ENCODE results near the gene SLC16A11.

DNA sequence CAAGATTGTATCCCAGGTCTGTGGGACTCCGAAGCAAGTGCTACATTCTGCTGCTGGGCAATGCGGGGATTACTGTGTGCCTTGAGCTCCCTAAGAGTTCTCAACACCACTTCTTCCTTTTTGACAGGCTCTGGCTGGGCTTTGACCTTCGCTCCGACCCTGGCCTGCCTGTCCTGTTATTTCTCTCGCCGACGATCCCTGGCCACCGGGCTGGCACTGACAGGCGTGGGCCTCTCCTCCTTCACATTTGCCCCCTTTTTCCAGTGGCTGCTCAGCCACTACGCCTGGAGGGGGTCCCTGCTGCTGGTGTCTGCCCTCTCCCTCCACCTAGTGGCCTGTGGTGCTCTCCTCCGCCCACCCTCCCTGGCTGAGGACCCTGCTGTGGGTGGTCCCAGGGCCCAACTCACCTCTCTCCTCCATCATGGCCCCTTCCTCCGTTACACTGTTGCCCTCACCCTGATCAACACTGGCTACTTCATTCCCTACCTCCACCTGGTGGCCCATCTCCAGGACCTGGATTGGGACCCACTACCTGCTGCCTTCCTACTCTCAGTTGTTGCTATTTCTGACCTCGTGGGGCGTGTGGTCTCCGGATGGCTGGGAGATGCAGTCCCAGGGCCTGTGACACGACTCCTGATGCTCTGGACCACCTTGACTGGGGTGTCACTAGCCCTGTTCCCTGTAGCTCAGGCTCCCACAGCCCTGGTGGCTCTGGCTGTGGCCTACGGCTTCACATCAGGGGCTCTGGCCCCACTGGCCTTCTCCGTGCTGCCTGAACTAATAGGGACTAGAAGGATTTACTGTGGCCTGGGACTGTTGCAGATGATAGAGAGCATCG lies 5.6 kb downstream of the SLC16A11 start:
- TF ChIP-seq, protein P1, sequence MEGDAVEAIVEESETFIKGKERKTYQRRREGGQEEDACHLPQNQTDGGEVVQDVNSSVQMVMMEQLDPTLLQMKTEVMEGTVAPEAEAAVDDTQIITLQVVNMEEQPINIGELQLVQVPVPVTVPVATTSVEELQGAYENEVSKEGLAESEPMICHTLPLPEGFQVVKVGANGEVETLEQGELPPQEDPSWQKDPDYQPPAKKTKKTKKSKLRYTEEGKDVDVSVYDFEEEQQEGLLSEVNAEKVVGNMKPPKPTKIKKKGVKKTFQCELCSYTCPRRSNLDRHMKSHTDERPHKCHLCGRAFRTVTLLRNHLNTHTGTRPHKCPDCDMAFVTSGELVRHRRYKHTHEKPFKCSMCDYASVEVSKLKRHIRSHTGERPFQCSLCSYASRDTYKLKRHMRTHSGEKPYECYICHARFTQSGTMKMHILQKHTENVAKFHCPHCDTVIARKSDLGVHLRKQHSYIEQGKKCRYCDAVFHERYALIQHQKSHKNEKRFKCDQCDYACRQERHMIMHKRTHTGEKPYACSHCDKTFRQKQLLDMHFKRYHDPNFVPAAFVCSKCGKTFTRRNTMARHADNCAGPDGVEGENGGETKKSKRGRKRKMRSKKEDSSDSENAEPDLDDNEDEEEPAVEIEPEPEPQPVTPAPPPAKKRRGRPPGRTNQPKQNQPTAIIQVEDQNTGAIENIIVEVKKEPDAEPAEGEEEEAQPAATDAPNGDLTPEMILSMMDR (IDR thresholded peaks at IDR 0.05): no peak
- no peak for TF ChIP-seq POLR2A (IDR thresholded peaks at IDR 0.05)
